CD4-positive, alpha-beta T cell treated with Interferon gamma for 1 hour (primary cell): ENCODE data around the gene CABP7.

Source experiments
- DNase-seq: peaks from one replicate; pipeline ENCODE4 v3.0.0-alpha.2; 2020

The CABP7 gene

DNA sequence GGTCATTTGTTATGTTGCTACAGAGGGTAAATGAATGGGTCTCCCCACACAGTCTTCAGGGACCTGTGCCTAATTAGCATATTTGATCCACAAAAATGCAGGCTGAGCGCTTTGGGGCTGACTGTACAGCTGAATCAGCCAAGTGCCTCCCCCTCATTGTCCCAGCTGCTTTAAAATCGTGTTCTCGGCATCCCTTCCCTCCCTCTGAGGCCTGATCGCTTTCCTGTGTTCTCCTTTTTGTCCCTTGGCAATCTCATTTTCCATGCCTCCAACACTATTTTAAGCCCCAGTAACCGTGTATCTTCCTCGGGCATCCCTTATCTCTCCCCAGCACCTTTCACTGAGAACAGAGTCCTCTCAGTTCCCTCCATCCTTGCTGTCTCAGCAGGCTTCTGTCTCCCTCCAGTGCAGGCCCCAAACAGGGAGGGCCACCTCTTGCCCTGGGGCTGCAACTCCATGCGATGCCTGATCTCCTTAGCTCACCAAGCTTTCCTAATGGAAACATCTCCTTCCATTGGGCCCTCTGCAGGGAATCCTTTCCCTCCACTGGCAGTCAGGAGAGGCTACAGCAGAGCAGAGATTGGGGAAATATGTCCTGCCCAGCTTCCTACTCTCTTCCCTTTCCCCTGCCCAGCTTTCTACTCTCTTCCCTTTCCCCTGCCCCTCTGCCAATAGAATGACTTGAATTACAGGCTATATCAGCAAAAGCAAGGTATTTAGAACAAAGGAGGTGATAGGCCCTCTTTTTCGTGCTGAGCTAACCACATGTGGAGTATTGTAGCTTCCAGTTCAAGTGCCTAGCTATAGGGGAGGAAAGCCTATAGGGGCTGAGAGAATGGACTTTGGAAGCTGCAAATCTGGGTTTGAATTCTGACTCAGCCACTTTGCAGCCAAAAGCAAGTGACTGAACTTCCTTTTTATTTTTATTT is 61.2 kb downstream of the CABP7 start:
- DNase-seq: no peak
